Gastroesophageal sphincter (tissue), 4 donors: ENCODE results near the gene TMEM47. TPM values are rescaled to one million over a fixed set of nuclear protein-coding genes. Genes with fewer than 3 reads are reported as not detected.

Source experiments
- ATAC-seq: fragments of 150-250 bp; one replicate; pipeline ENCODE4 v1.9.1; 2016; ENCODE audit warnings: mild to moderate bottlenecking, moderate library complexity
- H3K27ac ChIP-seq, 4 donors: fragments of 200-600 bp; sonication (generic) in 3 of 4; 1 replicate in 3 of 4; 2 replicates in 1 of 4; pipeline ENCODE4 v1.5.1; 2016 to 2019
- H3K27me3 ChIP-seq: fragments of 200-600 bp; sonication (generic); one replicate; pipeline ENCODE4 v1.5.1; 2019
- H3K36me3 ChIP-seq, 2 donors: fragments of 200-600 bp; sonication (generic); one replicate each; pipeline ENCODE4 v1.5.1; 2019; ENCODE audit warnings: control low read depth in 1 of 2
- H3K4me1 ChIP-seq, 3 donors: fragments of 200-600 bp; sonication (generic); 1 replicate in 2 of 3; 2 replicates in 1 of 3; pipeline ENCODE4 v1.5.1; 2016 to 2019; ENCODE audit warnings: control low read depth in 2 of 3
- H3K4me3 ChIP-seq, 2 donors: fragments of 200-600 bp; sonication (generic); one replicate each; pipeline ENCODE4 v1.5.1; 2019; ENCODE audit warnings: mild to moderate bottlenecking in 1 of 2, moderate library complexity in 1 of 2
- H3K9me3 ChIP-seq, 3 donors: fragments of 200-600 bp; sonication (generic); one replicate each; pipeline ENCODE4 v1.5.1; 2017 to 2019; ENCODE audit warnings: control low read depth in 2 of 3
- CTCF ChIP-seq, 4 experiments: fragments of 200-600 bp in 2 of 4; fragments of 450-650 bp in 2 of 4; sonication (generic) in 1 of 4; IDR thresholded peaks; one replicate each; pipeline ENCODE4 v1.5.1; 2017 to 2019; ENCODE audit warnings: antibody characterized with exemption in 4 of 4, mild to moderate bottlenecking in 2 of 4, moderate library complexity in 2 of 4
- EP300 ChIP-seq: sonication (generic); formaldehyde crosslinking; IDR thresholded peaks from one replicate; pipeline ENCODE4 v1.6.1; 2017; ENCODE audit warnings: antibody characterized with exemption, mild to moderate bottlenecking
- POLR2A ChIP-seq, 2 donors: fragments of 450-650 bp; IDR thresholded peaks; one replicate each; pipeline ENCODE4 v1.6.1; 2017; ENCODE audit warnings: antibody characterized with exemption in 2 of 2, mild to moderate bottlenecking in 2 of 2, moderate library complexity in 1 of 2
- POLR2AphosphoS5 ChIP-seq: sonication (generic); formaldehyde crosslinking; IDR thresholded peaks from one replicate; pipeline ENCODE4 v1.6.1; 2017; ENCODE audit warnings: antibody characterized with exemption
- WGBS, 2 donors: methylation state at CpG; one replicate each; pipeline ENCODE4 v1.1.5; 2018; ENCODE audit warnings: low coverage in 1 of 2; 5-methylcytosine and 5-hydroxymethylcytosine counted together
- total RNA-seq, 4 donors: library from RNA; depleted of rRNA; stranded (reverse); fragments of >200 nt; gene quantifications; one replicate each; pipeline ENCODE4 v1.1.0, GENCODE V29; 2016

The TMEM47 gene
- total RNA-seq, 4 donors from 2014 or later, result 146 to 308 (median 216) TPM

- no peaks in the 10 kb centered on the region for H3K9me3 ChIP-seq
- ATAC-seq, result no peak
- H3K4me3 ChIP-seq, result no peak overlapping the region
- 37% methylated on average over 3 of the region's 3 CpGs; no CpG with 5 or more reads in 1 of the 2 donors for WGBS, 2 donors
- TF ChIP-seq EP300 (no peak), POLR2AphosphoS5 (no peak), POLR2A (IDR thresholded peaks at IDR 0.05) (no peak)
- no peaks in the 10 kb centered on the region for H3K36me3 ChIP-seq
- H3K27ac ChIP-seq, result no peak overlapping the region
- no peaks in the 10 kb centered on the region for H3K27me3 ChIP-seq
- peaks cover 0 to 55% (median 0%) of the 10 kb centered on the region in 3 donors for H3K4me1 ChIP-seq
These were observed 27.5 kb downstream of the TMEM47 start for GRCh38 chrX:34629572-34629971.

- Histone ChIP-seq H3K27me3 (no peaks in the 10 kb centered on the region), H3K4me3 (no peak overlapping the region), H3K36me3 (no peaks in the 10 kb centered on the region), H3K4me1 (peaks cover 0 to 13% (median 0%) of the 10 kb centered on the region in 3 donors), H3K9me3 (no peaks in the 10 kb centered on the region), H3K27ac (no peak overlapping the region)
- 0 to 44% methylated on average over 1 to 2 of the region's 2 CpGs for WGBS, 2 donors
- no peak for ATAC-seq
- TF ChIP-seq CTCF (IDR thresholded peaks at IDR 0.05) (no peak), POLR2A (IDR thresholded peaks at IDR 0.05) (no peak), EP300 (no peak), POLR2AphosphoS5 (no peak)
These were observed 32.7 kb downstream of the TMEM47 start for GRCh38 chrX:34624416-34624815.

GRCh38 chrX:34619920-34620319, 37.2 kb downstream of the TMEM47 start:
- Histone ChIP-seq H3K4me3 (no peak overlapping the region), H3K9me3 (no peaks in the 10 kb centered on the region), H3K36me3 (no peaks in the 10 kb centered on the region), H3K27me3 (no peaks in the 10 kb centered on the region), H3K27ac (no peak overlapping the region), H3K4me1 (no peaks in the 10 kb centered on the region)
- TF ChIP-seq POLR2A (IDR thresholded peaks at IDR 0.05), result no peak
- no peak for TF ChIP-seq EP300
- TF ChIP-seq POLR2AphosphoS5, result no peak
- no peak for TF ChIP-seq CTCF (IDR thresholded peaks at IDR 0.05)
- WGBS, 2 donors, result 52 to 80% methylated on average over 2 of the region's 2 CpGs
- no peak for ATAC-seq

GRCh38 chrX:34612036-34612435, 45.0 kb downstream of the TMEM47 start:
- 18 to 43% methylated on average over 4 of the region's 4 CpGs for WGBS, 2 donors
- H3K4me3 ChIP-seq, result no peak overlapping the region
- no peaks in the 10 kb centered on the region for H3K36me3 ChIP-seq
- no peak overlapping the region for H3K27ac ChIP-seq
- ATAC-seq, result no peak
- no peaks in the 10 kb centered on the region for H3K4me1 ChIP-seq
- H3K27me3 ChIP-seq, result no peaks in the 10 kb centered on the region
- TF ChIP-seq POLR2A (IDR thresholded peaks at IDR 0.05) (no peak), EP300 (no peak), CTCF (IDR thresholded peaks at IDR 0.05) (no peak), POLR2AphosphoS5 (no peak)
- no peaks in the 10 kb centered on the region for H3K9me3 ChIP-seq

- Histone ChIP-seq H3K4me1 (no peaks in the 10 kb centered on the region), H3K9me3 (no peaks in the 10 kb centered on the region), H3K4me3 (no peak overlapping the region), H3K27me3 (no peaks in the 10 kb centered on the region), H3K27ac (no peak overlapping the region), H3K36me3 (no peaks in the 10 kb centered on the region)
- TF ChIP-seq EP300 (no peak), CTCF (IDR thresholded peaks at IDR 0.05) (no peak), POLR2A (IDR thresholded peaks at IDR 0.05) (no peak), POLR2AphosphoS5 (no peak)
- 67% methylated on average over 1 of the region's 1 CpG; no CpG with 5 or more reads in 1 of the 2 donors for WGBS, 2 donors
- ATAC-seq, result no peak
These were observed 58.7 kb downstream of the TMEM47 start for GRCh38 chrX:34598362-34598761.
